HL-60 (cell line): ENCODE data around the gene CDH23.

Source experiments
- DNase-seq, 2 experiments: peaks; one replicate each; pipeline ENCODE4 v3.0.0-alpha.2; 2010 to 2020; ENCODE audit warnings: low read depth in 1 of 2, low spot score in 1 of 2
- H3K27ac ChIP-seq: fragments of 250-450 bp; sonication (Bioruptor Pico); replicated peaks from 2 replicates; pipeline ENCODE4 v1.5.1; 2020; ENCODE audit warnings: mild to moderate bottlenecking, moderate library complexity
- H3K27me3 ChIP-seq: fragments of 250-450 bp; sonication (Bioruptor Pico); 2 replicates; pipeline ENCODE4 v1.5.1; 2021; ENCODE audit warnings: mild to moderate bottlenecking, moderate library complexity; ENCODE audit not compliant: insufficient read depth, poor library complexity, severe bottlenecking
- H3K4me3 ChIP-seq: replicated peaks from 2 replicates; pipeline ENCODE4 v1.5.1; 2011; ENCODE audit warnings: mild to moderate bottlenecking, control low read depth, low read length; ENCODE audit not compliant: insufficient read depth
- GABPA ChIP-seq: IDR thresholded peaks from 2 replicates; pipeline ENCODE4 v1.6.1; 2012; ENCODE audit warnings: low read depth
- POLR2AphosphoS5 ChIP-seq: IDR thresholded peaks from 2 replicates; pipeline ENCODE4 v1.6.1; 2012; ENCODE audit warnings: low read depth
- SPI1 ChIP-seq: IDR thresholded peaks from 2 replicates; pipeline ENCODE4 v1.6.1; 2012; ENCODE audit warnings: low read depth, mild to moderate bottlenecking, borderline replicate concordance
- TF ChIP-seq, protein P1 (sequence below): IDR thresholded peaks from 2 replicates; pipeline ENCODE4 v1.6.1; 2012; ENCODE audit warnings: low read depth; ENCODE audit not compliant: insufficient replicate concordance
- TF ChIP-seq, protein P2 (sequence below): IDR thresholded peaks from one replicate; pipeline ENCODE4 v1.5.1; 2011; ENCODE audit warnings: low read length, control low read depth, inconsistent platforms; ENCODE audit not compliant: insufficient read depth

CDH23 gene

DNA sequence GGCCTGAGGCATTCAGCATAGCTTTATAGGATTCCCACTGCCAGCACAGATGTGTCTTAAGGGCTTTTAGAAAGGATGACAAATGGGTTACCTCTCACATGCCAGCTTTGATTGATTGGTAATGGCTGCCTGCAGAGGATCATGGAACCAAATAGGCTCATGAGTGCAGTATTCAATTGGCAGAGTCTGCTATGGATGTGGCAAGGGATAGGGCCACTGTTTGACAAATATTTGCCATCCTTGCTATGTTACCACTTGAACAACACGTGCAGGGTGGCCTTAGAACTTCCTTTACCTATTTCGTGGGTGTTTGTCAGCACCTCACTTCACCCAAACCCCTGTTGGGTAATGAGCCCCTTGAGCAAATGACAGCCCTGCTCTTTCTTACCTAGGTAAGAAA lies 183.7 kb downstream of the CDH23 start:
- Histone ChIP-seq H3K27me3 (no peaks in the 10 kb centered on the region), H3K4me3 (no peak overlapping the region), H3K27ac (no peak overlapping the region)
- TF ChIP-seq, protein P1, sequence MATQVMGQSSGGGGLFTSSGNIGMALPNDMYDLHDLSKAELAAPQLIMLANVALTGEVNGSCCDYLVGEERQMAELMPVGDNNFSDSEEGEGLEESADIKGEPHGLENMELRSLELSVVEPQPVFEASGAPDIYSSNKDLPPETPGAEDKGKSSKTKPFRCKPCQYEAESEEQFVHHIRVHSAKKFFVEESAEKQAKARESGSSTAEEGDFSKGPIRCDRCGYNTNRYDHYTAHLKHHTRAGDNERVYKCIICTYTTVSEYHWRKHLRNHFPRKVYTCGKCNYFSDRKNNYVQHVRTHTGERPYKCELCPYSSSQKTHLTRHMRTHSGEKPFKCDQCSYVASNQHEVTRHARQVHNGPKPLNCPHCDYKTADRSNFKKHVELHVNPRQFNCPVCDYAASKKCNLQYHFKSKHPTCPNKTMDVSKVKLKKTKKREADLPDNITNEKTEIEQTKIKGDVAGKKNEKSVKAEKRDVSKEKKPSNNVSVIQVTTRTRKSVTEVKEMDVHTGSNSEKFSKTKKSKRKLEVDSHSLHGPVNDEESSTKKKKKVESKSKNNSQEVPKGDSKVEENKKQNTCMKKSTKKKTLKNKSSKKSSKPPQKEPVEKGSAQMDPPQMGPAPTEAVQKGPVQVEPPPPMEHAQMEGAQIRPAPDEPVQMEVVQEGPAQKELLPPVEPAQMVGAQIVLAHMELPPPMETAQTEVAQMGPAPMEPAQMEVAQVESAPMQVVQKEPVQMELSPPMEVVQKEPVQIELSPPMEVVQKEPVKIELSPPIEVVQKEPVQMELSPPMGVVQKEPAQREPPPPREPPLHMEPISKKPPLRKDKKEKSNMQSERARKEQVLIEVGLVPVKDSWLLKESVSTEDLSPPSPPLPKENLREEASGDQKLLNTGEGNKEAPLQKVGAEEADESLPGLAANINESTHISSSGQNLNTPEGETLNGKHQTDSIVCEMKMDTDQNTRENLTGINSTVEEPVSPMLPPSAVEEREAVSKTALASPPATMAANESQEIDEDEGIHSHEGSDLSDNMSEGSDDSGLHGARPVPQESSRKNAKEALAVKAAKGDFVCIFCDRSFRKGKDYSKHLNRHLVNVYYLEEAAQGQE: no peak
- TF ChIP-seq, protein P2, sequence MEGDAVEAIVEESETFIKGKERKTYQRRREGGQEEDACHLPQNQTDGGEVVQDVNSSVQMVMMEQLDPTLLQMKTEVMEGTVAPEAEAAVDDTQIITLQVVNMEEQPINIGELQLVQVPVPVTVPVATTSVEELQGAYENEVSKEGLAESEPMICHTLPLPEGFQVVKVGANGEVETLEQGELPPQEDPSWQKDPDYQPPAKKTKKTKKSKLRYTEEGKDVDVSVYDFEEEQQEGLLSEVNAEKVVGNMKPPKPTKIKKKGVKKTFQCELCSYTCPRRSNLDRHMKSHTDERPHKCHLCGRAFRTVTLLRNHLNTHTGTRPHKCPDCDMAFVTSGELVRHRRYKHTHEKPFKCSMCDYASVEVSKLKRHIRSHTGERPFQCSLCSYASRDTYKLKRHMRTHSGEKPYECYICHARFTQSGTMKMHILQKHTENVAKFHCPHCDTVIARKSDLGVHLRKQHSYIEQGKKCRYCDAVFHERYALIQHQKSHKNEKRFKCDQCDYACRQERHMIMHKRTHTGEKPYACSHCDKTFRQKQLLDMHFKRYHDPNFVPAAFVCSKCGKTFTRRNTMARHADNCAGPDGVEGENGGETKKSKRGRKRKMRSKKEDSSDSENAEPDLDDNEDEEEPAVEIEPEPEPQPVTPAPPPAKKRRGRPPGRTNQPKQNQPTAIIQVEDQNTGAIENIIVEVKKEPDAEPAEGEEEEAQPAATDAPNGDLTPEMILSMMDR: no peak
- TF ChIP-seq POLR2AphosphoS5: no peak
- no peak for TF ChIP-seq SPI1
- DNase-seq: no peak

DNA sequence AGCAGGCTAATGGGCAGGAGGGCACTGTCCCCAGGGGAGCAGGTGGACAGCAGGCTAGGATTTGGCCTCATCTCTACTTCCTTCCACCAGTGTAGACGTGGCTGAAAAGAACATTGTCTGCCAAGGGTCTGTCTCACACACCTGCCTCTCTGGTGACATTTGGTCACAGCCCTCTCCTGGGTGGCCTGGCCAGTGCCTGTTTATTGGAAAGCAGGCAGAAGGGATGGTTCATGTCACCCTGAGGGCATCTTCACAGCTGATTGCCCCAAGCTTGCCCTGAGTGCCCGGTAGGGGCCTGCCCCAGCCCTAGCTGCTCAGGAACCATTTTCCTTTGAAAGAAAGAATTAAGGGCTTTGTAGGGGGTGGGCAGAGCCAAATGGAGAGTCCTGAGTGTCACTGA lies 184.2 kb downstream of the CDH23 start:
- no peak for DNase-seq
- TF ChIP-seq GABPA: no peak
- TF ChIP-seq, protein P2: no peak
- TF ChIP-seq SPI1: no peak
- TF ChIP-seq, protein P1: no peak
- TF ChIP-seq POLR2AphosphoS5: no peak
- H3K27me3 ChIP-seq: no peaks in the 10 kb centered on the region
- no peak overlapping the region for H3K27ac ChIP-seq
- no peak overlapping the region for H3K4me3 ChIP-seq

DNA sequence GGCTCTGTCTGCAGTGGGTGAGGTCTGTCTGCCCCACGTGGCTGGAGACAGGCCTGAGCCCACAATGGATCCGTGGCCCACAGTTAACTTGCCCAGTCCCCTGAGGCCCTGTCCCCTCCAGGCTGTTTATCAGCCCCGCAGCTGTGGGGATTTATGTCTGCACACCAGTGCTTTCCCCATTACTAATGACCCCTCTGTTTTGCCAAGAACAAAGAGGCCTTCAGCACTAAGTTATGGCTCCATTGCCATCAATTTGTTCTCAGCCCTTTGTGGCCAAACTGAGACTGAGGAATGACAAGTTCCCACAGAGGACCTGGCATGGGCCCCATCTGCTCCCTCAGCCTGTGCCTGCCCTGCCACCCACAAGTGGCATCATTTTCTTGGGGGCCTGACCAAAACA lies 184.7 kb downstream of the CDH23 start:
- Histone ChIP-seq H3K27me3 (no peaks in the 10 kb centered on the region), H3K27ac (no peak overlapping the region), H3K4me3 (no peak overlapping the region)
- DNase-seq: no peak
- TF ChIP-seq SPI1: no peak
- TF ChIP-seq, protein P2: no peak
- TF ChIP-seq, protein P1: no peak
- TF ChIP-seq GABPA: no peak
- no peak for TF ChIP-seq POLR2AphosphoS5
